ENCODE data around the gene SLC9A6.
"Not testable (repeated sequence)": the region's sequence is repeated elsewhere in the genome, so short reads cannot be mapped to it uniquely, and the experiment has no call there.

The SLC9A6 gene

DNA sequence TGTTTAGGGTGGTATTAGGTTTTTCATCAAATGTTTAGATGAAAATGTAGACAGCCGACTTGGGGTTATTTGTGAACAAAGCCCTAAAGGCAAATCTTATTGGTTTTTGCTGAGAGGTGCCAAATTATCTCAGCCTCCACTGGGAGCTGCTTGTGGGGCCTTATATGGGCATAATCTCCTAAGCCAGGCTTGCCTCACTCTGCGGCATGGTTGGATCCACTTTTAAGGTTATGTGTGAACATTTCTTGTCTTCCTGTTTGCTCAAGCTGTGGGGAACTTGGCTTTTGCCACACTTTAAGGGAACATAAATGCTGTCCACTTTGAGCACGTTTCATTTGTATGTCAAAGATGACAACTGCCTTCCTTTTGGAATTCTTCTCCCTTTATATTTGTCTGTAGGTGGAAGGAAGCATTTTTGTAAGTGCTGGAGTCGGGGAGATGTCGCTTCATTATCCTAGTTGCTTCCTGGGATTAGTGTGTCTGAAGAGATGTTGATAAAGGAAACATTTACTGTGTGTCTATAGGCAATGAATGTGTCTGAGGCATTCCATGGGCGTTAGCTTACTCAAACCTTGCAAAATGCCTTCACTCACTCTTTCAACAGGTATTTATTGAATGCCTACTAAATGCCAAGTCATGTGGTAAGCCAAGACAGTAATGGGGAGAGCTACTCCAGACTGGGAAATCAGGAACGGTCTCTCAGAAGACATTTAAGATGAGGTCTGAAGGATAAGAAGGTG is 78.3 kb downstream of the SLC9A6 start:
- no peak for DNase-seq (ENCODE audit: low spot score)

DNA sequence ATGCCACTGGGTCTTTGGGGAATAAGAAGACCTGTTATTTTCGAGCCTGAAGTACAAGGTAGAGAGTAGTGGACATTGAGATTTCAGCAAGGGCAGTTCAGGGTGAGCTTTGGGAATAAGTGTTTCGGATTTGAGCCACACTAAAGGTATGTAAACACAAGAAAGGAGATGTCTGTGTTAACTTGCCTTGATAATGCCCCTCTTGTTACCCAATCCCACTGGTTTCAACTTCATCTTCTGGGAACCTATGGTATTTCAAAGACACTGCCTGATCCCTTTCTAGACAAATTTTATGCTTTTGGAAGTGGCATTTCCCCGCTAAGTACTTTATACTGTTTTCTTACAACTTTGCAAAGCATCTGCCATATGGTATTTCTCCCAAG is 79.4 kb downstream of the SLC9A6 start:
- no peak for DNase-seq (ENCODE audit: low spot score)

DNA sequence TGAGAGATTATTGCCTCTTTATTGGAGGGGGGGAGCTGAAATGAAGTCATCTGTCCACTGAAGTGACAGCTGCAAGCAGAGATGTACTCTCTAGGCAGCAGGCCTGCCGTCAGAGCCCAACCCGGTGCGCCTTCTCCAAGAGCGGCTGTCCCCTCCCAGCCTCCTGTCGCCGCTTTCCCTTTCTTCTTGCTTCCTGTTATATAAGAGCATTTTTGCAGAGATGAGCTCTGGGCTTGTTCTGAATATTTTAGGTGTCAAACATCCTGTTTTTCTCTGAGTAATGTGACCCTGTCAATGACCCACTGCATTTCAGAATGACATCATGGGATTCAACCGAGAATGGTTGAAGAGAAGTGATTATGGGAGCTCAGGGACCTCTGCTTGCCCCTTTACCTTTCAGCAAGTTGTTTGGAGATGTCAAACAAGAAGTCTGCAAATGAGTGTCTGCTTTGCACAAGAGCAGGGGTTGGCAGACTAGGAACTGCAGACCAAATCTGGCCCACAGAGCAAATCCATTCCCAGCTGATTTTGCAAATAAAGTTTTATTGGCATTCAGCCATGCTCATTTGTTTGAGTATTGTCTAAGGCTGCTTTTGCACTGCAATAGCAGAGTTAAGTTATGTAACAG is 79.9 kb downstream of the SLC9A6 start:
- DNase-seq (ENCODE audit: low spot score), result no peak

DNA sequence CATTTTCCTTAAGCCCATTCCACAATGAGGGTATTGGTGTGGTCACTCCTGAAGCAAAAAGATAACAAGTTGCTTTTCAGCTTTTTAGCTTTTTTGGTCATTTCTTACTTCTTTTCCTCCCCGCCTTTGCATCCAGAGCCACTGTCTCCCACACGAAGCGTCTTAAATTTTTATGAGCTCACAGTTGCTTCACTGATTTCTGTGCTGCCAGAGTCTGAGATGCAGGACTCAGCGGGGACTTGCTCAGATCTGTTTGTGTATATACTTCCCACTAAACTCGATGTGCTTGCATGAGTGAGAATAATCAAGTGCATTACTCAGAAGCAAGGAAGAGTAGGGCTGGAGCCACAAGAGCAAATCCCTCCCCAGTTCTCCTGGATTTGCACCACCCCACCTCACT is 81.9 kb downstream of the SLC9A6 start:
- no peak for DNase-seq (ENCODE audit: low spot score)

DNA sequence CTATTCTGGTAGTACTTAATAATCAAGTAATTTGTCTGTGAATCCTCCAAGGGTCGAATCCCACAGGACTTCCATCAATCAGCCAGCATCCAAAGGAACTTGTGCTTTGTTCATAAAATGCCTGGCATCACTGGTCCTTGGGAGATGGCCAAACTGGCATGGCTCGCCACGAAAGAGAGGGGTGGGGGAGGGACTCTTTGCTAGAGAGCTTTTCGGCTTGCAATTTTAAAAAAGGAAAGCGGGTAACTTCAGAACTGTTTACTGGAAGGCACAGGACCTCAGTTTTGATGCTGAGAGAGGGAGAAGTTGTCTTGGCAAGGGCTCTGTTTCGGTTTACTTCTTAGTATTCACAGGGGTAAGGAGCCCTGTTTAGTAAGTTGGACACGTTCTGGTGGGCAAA is 82.7 kb downstream of the SLC9A6 start:
- no peak for DNase-seq (ENCODE audit: low spot score)

DNA sequence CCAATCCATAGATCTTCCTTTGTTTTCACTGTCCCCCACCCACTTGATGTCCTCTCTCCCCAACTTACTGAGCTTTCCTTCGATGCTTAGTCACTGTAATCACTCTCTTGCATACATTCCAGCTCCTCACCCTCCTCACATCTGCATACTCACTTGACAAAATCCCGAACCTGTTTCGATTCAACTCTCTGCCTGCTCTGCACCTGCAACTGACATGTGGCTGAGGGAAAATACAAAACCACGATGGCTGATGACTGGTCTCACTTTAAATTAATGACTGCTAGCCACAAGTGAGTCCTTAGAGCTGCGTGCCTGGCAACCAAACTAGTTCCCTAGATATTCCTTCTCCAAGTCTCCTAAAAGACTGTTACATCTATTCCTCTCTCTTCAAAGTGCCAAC is 91.7 kb downstream of the SLC9A6 start:
- no peak for DNase-seq (ENCODE audit: low spot score)

DNA sequence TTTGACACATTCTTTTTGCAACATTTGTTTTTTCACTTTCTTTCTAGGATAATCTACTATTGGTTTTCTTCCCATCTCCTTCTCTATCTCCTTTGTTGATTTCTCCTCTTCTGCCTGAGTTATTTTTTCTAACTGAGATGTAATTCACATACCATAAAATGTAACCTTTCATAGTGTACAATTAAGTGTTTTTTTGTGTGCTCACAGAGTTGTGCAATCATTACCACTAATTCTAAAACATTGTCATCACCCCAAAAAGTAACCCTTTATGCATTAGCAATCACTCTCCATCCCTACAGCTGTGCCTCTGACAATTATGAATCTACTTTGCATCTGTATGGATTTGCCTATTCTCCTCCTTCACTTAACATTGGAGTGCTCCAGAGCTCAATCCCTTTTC is 95.5 kb downstream of the SLC9A6 start:
- DNase-seq (ENCODE audit: low spot score), result no peak

DNA sequence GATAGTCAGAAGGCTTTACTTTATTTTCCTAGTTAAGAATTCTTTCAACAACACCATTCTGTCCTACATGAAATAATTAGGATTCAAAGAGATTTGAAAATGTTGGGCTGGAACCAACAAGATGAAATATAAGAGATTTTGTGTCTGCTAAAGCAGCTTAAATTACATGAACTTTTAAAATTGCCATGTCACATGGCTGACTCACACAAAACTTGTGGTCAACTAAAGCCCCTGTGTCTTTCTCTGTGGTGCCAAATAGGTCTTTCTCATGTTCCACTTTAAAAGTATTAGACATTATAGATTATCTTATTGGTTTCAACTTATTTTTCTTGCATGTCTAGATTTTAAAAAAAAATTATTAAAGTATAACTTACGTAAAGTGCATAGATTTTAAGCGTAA is 101.3 kb downstream of the SLC9A6 start:
- DNase-seq (ENCODE audit: low spot score), result no peak

DNA sequence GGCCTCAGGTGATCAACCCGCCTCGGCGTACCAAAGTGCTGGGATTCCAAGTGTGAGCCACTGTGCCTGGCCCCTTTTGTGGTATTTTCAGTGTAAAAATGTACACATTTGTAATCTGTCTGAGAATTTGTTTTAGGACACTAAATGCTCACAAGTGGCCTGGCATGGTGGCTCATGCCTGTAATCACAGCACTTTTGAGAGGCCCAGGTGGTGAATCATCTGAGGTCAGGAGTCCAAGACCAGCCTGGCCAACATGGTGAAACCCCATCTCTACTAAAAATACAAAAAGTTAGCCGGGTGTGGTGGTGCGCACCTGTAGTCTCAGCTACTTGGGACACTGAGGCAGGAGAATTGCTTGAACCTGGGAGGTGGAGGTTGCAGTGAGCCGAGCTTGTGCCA is 106.7 kb downstream of the SLC9A6 start:
- DNase-seq (ENCODE audit: low spot score), result not testable (repeated sequence)

DNA sequence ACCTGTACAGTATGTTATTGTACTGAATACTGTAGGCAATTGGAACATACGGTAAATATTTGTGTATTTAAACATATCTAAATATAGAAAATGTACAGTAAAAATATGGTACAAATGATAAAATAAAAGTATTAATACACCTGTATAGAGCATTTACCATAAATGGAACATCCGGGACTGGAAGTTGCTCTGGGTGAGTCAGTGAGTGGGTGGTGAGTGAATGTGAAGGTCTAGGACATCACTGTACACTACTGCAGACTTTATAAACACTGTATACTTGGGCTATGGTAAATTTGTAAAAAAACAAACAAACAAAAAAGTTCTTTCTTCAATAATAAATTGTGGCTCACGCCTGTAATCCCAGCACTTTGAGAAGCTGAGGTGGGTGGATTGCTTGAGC is 109.7 kb downstream of the SLC9A6 start:
- DNase-seq (ENCODE audit: low spot score), result no peak

All from SK-N-DZ (cell line).